Neural cell (in vitro differentiated cells): ENCODE results near the gene TLCD2. TPM values are rescaled to one million over a fixed set of nuclear protein-coding genes. Genes with fewer than 3 reads are reported as not detected.

Experiments used
- H2AFZ ChIP-seq: fragments of 200-600, 300-800 bp; sonication (generic), shearing (Covaris generic); 2 replicates; pipeline ENCODE4 v1.6.0; 2014; ENCODE audit warnings: low read depth, mild to moderate bottlenecking, antibody characterized with exemption, low read length, moderate library complexity
- H3F3A ChIP-seq: fragments of 200-600 bp; shearing (Covaris generic); 2 replicates; pipeline ENCODE4 v1.6.1; 2016; ENCODE audit warnings: mild to moderate bottlenecking, moderate library complexity, mixed read lengths, antibody characterized with exemption, low read length; ENCODE audit not compliant: insufficient read depth, poor library complexity, severe bottlenecking
- H3K27ac ChIP-seq: fragments of 200-600, 300-800 bp; sonication (generic), shearing (Covaris generic); 2 replicates; pipeline ENCODE4 v1.5.1; 2014; ENCODE audit warnings: mild to moderate bottlenecking, low read length, moderate library complexity
- H3K27me3 ChIP-seq: fragments of 300-800, 200-600 bp; sonication (generic), shearing (Covaris generic); 2 replicates; pipeline ENCODE4 v1.6.0; 2014; ENCODE audit warnings: mild to moderate bottlenecking, low read depth, low read length, moderate library complexity; ENCODE audit not compliant: insufficient read depth
- H3K36me3 ChIP-seq: fragments of 300-800, 200-600 bp; sonication (generic), shearing (Covaris generic); 2 replicates; pipeline ENCODE4 v1.5.1; 2014; ENCODE audit warnings: mild to moderate bottlenecking, antibody characterized with exemption, low read length, moderate library complexity; ENCODE audit not compliant: insufficient read depth
- H3K4me2 ChIP-seq: fragments of 300-800, 200-600 bp; sonication (generic), shearing (Covaris generic); 2 replicates; pipeline ENCODE4 v1.6.0; 2014; ENCODE audit warnings: mild to moderate bottlenecking, low read length
- H3K4me3 ChIP-seq: fragments of 300-800, 200-600 bp; sonication (generic), shearing (Covaris generic); 2 replicates; pipeline ENCODE4 v1.5.1; 2014; ENCODE audit warnings: mild to moderate bottlenecking, low read length, moderate library complexity
- H3K79me2 ChIP-seq: fragments of 200-600 bp; shearing (Covaris generic); replicated peaks from 2 replicates; pipeline ENCODE4 v1.6.0; 2014; ENCODE audit warnings: mild to moderate bottlenecking, low read length, moderate library complexity; ENCODE audit not compliant: insufficient read depth
- H3K9ac ChIP-seq: fragments of 300-800, 200-600 bp; sonication (generic), shearing (Covaris generic); 2 replicates; pipeline ENCODE4 v1.6.1; 2016; ENCODE audit warnings: mild to moderate bottlenecking, low read length, mixed read lengths
- H3K9me2 ChIP-seq: fragments of 200-600 bp; shearing (Covaris generic); 2 replicates; pipeline ENCODE4 v1.6.1; 2016; ENCODE audit warnings: mild to moderate bottlenecking, low read length, mixed read lengths; ENCODE audit not compliant: insufficient read depth
- H3K9me3 ChIP-seq: fragments of 200-600, 300-800 bp; sonication (generic), shearing (Covaris generic); 2 replicates; pipeline ENCODE4 v1.6.1; 2016; ENCODE audit warnings: mild to moderate bottlenecking, mixed run types, low read length, moderate library complexity, mixed read lengths
- H4K20me1 ChIP-seq: fragments of 200-600 bp; shearing (Covaris generic); 2 replicates; pipeline ENCODE4 v1.6.1; 2016; ENCODE audit warnings: mild to moderate bottlenecking, mixed run types; ENCODE audit not compliant: insufficient read depth
- CTCF ChIP-seq: fragments of 450-650 bp; IDR thresholded peaks from 2 replicates; pipeline ENCODE4 v1.5.1; 2014; ENCODE audit warnings: antibody characterized with exemption, mild to moderate bottlenecking, moderate library complexity; ENCODE audit not compliant: poor library complexity, severe bottlenecking
- EP300 ChIP-seq: fragments of 450-650 bp; conservative IDR thresholded peaks from 2 replicates; pipeline ENCODE4 v1.6.1; 2014; ENCODE audit warnings: antibody characterized with exemption, mild to moderate bottlenecking, moderate library complexity; ENCODE audit not compliant: poor library complexity, severe bottlenecking
- EZH2 ChIP-seq: fragments of 200-600, 300-800 bp; shearing (Covaris generic), sonication (generic); IDR thresholded peaks from 2 replicates; pipeline ENCODE4 v1.6.1; 2014; ENCODE audit warnings: antibody characterized with exemption, low read length, borderline replicate concordance, mild to moderate bottlenecking; ENCODE audit not compliant: insufficient read depth, poor library complexity, severe bottlenecking
- MXI1 ChIP-seq: fragments of 450-650 bp; conservative IDR thresholded peaks from 2 replicates; pipeline ENCODE4 v1.6.1; 2014; ENCODE audit warnings: antibody characterized with exemption, mild to moderate bottlenecking; ENCODE audit not compliant: poor library complexity, severe bottlenecking
- POLR2AphosphoS5 ChIP-seq: IDR thresholded peaks from 2 replicates; pipeline ENCODE4 v1.6.1; 2012
- RAD21 ChIP-seq: fragments of 450-650 bp; conservative IDR thresholded peaks from 2 replicates; pipeline ENCODE4 v1.6.1; 2014; ENCODE audit warnings: antibody characterized with exemption, mild to moderate bottlenecking, moderate library complexity
- REST ChIP-seq: IDR thresholded peaks from 2 replicates; pipeline ENCODE4 v1.6.1; 2012; ENCODE audit warnings: borderline replicate concordance
- SMC3 ChIP-seq: fragments of 450-650 bp; conservative IDR thresholded peaks from 2 replicates; pipeline ENCODE4 v1.6.1; 2014; ENCODE audit warnings: antibody characterized with exemption, mild to moderate bottlenecking, moderate library complexity; ENCODE audit not compliant: poor library complexity
- TAF1 ChIP-seq: IDR thresholded peaks from 2 replicates; pipeline ENCODE4 v1.6.1; 2012; ENCODE audit warnings: low read depth
- polyA plus RNA-seq: library from polyadenylated mRNA; depleted of rRNA; stranded (reverse); fragments of >200 nt; gene quantifications from 2 replicates; pipeline ENCODE4 v1.2.3, GENCODE V29; 2014

The TLCD2 gene
- polyA plus RNA-seq, 1 donor from 2014 or later, result 0.14 TPM

- Histone ChIP-seq H3K9ac (no peak overlapping the region), H3K4me3 (no peak overlapping the region), H3K9me3 (no peaks in the 10 kb centered on the region), H3K4me2 (no peak overlapping the region), H3K79me2 (no peaks in the 10 kb centered on the region), H2AFZ (no peak overlapping the region), H3K27ac (no peak overlapping the region), H3K27me3 (no peaks in the 10 kb centered on the region), H3K9me2 (no peaks in the 10 kb centered on the region), H3K36me3 (no peaks in the 10 kb centered on the region), H4K20me1 (no peaks in the 10 kb centered on the region), H3F3A (no peaks in the 10 kb centered on the region)
- TF ChIP-seq MXI1 (no peak), RAD21 (no peak), EZH2 (no peak), CTCF (no peak), EP300 (no peak), SMC3 (no peak), POLR2AphosphoS5 (no peak), TAF1 (no peak), REST (no peak)
Observed at GRCh38 chr17:1750628-1751027, 40.5 kb upstream of the TLCD2 start.

DNA sequence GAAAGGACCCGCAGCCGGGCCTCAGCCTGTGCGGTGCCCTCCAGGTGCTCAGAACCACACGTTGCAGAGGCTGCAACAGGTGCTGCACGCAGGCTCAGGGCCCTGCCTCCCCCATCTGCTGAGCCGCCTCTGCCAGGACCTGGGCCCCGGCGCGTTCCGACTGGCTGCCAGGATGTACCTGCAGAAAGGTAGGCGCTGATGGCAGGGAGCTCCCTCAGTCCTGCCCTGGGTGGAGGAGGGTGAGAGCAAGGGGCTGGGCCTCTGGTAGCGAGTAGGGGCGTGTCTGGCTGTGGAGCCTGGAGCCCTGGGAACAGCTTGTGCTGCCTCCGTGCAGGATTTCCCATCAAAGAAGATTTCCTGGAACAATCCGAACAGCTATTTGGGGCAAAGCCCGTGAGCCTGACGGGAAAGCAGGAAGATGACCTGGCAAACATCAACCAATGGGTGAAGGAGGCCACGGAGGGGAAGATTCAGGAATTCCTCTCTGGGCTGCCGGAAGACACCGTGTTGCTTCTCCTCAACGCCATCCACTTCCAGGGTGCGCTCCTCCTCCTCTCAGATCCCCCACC, 36.9 kb upstream of the TLCD2 start:
- H3K9ac ChIP-seq, result no peak overlapping the region
- no peak overlapping the region for H3K4me2 ChIP-seq
- H3K79me2 ChIP-seq, result no peaks in the 10 kb centered on the region
- H3K9me2 ChIP-seq, result no peaks in the 10 kb centered on the region
- no peaks in the 10 kb centered on the region for H4K20me1 ChIP-seq
- H2AFZ ChIP-seq, result no peak overlapping the region
- TF ChIP-seq TAF1, result no peak
- TF ChIP-seq EZH2, result no peak
- TF ChIP-seq EP300, result no peak
- TF ChIP-seq SMC3, result no peak
- no peak for TF ChIP-seq POLR2AphosphoS5
- TF ChIP-seq CTCF, result no peak
- TF ChIP-seq REST, result no peak
- TF ChIP-seq MXI1, result no peak
- no peak for TF ChIP-seq RAD21
- H3K9me3 ChIP-seq, result no peaks in the 10 kb centered on the region
- H3K27me3 ChIP-seq, result no peaks in the 10 kb centered on the region
- no peak overlapping the region for H3K27ac ChIP-seq
- no peak overlapping the region for H3K4me3 ChIP-seq
- H3F3A ChIP-seq, result no peaks in the 10 kb centered on the region
- no peaks in the 10 kb centered on the region for H3K36me3 ChIP-seq
